ENCODE data around the gene PIGZ.

The PIGZ gene

GRCh38 chr3:197001972-197002700, 33.5 kb upstream of the PIGZ start:
- DNase-seq (ENCODE audit: low spot score), result no peak

GRCh38 chr3:197001106-197001971, 32.7 kb upstream of the PIGZ start:
- DNase-seq (ENCODE audit: low spot score), result no peak

- no peak for DNase-seq (ENCODE audit: low spot score)
Measured at GRCh38 chr3:197000211-197000610, 31.6 kb upstream of the PIGZ start.

- DNase-seq (ENCODE audit: low spot score), result no peak
Measured at GRCh38 chr3:196998966-196999760, 30.5 kb upstream of the PIGZ start.

- DNase-seq (ENCODE audit: low spot score), result no peak
Measured at GRCh38 chr3:196997311-196997710, 28.7 kb upstream of the PIGZ start.

GRCh38 chr3:196996454-196997265, 28.0 kb upstream of the PIGZ start:
- DNase-seq (ENCODE audit: low spot score), result no peak

- no peak for DNase-seq (ENCODE audit: low spot score)
Measured at GRCh38 chr3:196995646-196996355, 27.2 kb upstream of the PIGZ start.

GRCh38 chr3:196995027-196995426, 26.4 kb upstream of the PIGZ start:
- DNase-seq (ENCODE audit: low spot score), result no peak

GRCh38 chr3:196994056-196994455, 25.4 kb upstream of the PIGZ start:
- DNase-seq (ENCODE audit: low spot score), result no peak

- DNase-seq (ENCODE audit: low spot score), result no peak
Measured at GRCh38 chr3:196992461-196993065, 23.9 kb upstream of the PIGZ start.

- DNase-seq (ENCODE audit: low spot score), result no peak
Measured at GRCh38 chr3:196991581-196992460, 23.2 kb upstream of the PIGZ start.

GRCh38 chr3:196990601-196991007, 22.0 kb upstream of the PIGZ start:
- DNase-seq (ENCODE audit: low spot score), result no peak

- DNase-seq (ENCODE audit: low spot score), result no peak
Measured at GRCh38 chr3:196989721-196990262, 21.2 kb upstream of the PIGZ start.

- no peak for DNase-seq (ENCODE audit: low spot score)
Measured at GRCh38 chr3:196988241-196989029, 19.8 kb upstream of the PIGZ start.

- no peak for DNase-seq (ENCODE audit: low spot score)
Measured at GRCh38 chr3:196987022-196987421, 18.4 kb upstream of the PIGZ start.

GRCh38 chr3:196985954-196986885, 17.6 kb upstream of the PIGZ start:
- DNase-seq (ENCODE audit: low spot score), result no peak

- DNase-seq (ENCODE audit: low spot score), result no peak
Measured at GRCh38 chr3:196985298-196985697, 16.7 kb upstream of the PIGZ start.

Measured in kidney capillary endothelial cell (primary cell).